IMR-90 (cell line): ENCODE data around the gene AZI2. TPM values are rescaled to one million over a fixed set of nuclear protein-coding genes. Genes with fewer than 3 reads are reported as not detected.

Experiments
- ATAC-seq: fragments of 200-7000 bp; cut with Tn5 transposase; 2 replicates; pipeline ENCODE4 v1.9.1; 2020; ENCODE audit warnings: low read depth, mild to moderate bottlenecking, moderate library complexity
- BruUV-seq: library from RNA; stranded (reverse); fragments of 400-500 nt; replicated peaks from 2 replicates; lab custom pipeline; 2021; lab: Mats Ljungman, UMichigan
- CTCF ChIA-PET: fragments of 300-600 bp; formaldehyde crosslinking; extraction: SDS; loops from one replicate; lab custom pipeline; 2021; ENCODE audit warnings: antibody characterized with exemption; lab: Yijun Ruan, JAX
- POLR2A ChIA-PET: fragments of 300-600 bp; sonication (Branson Sonifier 250); formaldehyde crosslinking; loops from one replicate; lab custom pipeline; 2022; ENCODE audit warnings: antibody characterized with exemption; ENCODE audit not compliant: unreplicated experiment; lab: Charles Lee
- DNase-seq: peaks from one replicate; pipeline ENCODE4 v3.0.0; 2013
- H2AFZ ChIP-seq: replicated peaks from 2 replicates; pipeline ENCODE3; 2013; ENCODE audit warnings: low read length, mild to moderate bottlenecking; ENCODE audit not compliant: poor library complexity
- H2AK5ac ChIP-seq: 2 replicates; pipeline ENCODE4 v1.6.1; 2013; ENCODE audit warnings: low read depth, low read length, inconsistent platforms
- H2AK9ac ChIP-seq: replicated peaks from 2 replicates; pipeline ENCODE3; 2013; ENCODE audit warnings: mild to moderate bottlenecking, low read depth, low read length, moderate library complexity; ENCODE audit not compliant: poor library complexity
- H2BK120ac ChIP-seq: 2 replicates; pipeline ENCODE4 v1.6.1; 2013; ENCODE audit warnings: low read depth, low read length, inconsistent platforms
- H2BK15ac ChIP-seq: 3 replicates; pipeline ENCODE4 v1.6.1; 2013; ENCODE audit warnings: low read depth, low read length, inconsistent platforms
- H2BK20ac ChIP-seq: 2 replicates; pipeline ENCODE4 v1.6.1; 2013; ENCODE audit warnings: low read depth, mild to moderate bottlenecking, inconsistent platforms, low read length, moderate library complexity
- H2BK5ac ChIP-seq: 2 replicates; pipeline ENCODE4 v1.6.1; 2013; ENCODE audit warnings: mild to moderate bottlenecking, low read depth, low read length, inconsistent platforms; ENCODE audit not compliant: poor library complexity, severe bottlenecking
- H3K14ac ChIP-seq: replicated peaks from 2 replicates; pipeline ENCODE4 v1.6.1; 2013; ENCODE audit warnings: low read depth, low read length, inconsistent platforms
- H3K18ac ChIP-seq: 2 replicates; pipeline ENCODE4 v1.6.1; 2013; ENCODE audit warnings: low read depth, low read length, control low read depth
- H3K23ac ChIP-seq: 2 replicates; pipeline ENCODE4 v1.6.1; 2013; ENCODE audit warnings: low read depth, low read length, inconsistent platforms
- H3K27ac ChIP-seq: 2 replicates; pipeline ENCODE4 v1.5.1; 2013; ENCODE audit warnings: mild to moderate bottlenecking, control low read depth, low read length; ENCODE audit not compliant: insufficient read depth
- H3K27me3 ChIP-seq: 2 replicates; pipeline ENCODE4 v1.6.1; 2013; ENCODE audit warnings: low read length; ENCODE audit not compliant: control insufficient read depth, insufficient read depth
- H3K36me3 ChIP-seq: 2 replicates; pipeline ENCODE4 v1.6.1; 2013; ENCODE audit warnings: low read length, mixed read lengths; ENCODE audit not compliant: control insufficient read depth, insufficient read depth
- H3K4ac ChIP-seq: 2 replicates; pipeline ENCODE4 v1.6.1; 2013; ENCODE audit warnings: low read depth, low read length, inconsistent platforms
- H3K4me1 ChIP-seq: 2 replicates; pipeline ENCODE4 v1.6.1; 2013; ENCODE audit warnings: low read length, mixed read lengths; ENCODE audit not compliant: control insufficient read depth, insufficient read depth
- H3K4me2 ChIP-seq: 2 replicates; pipeline ENCODE4 v1.6.1; 2013; ENCODE audit warnings: low read depth, mild to moderate bottlenecking, control low read depth, low read length, moderate library complexity
- H3K4me3 ChIP-seq: 2 replicates; pipeline ENCODE4 v1.5.1; 2013; ENCODE audit warnings: low read depth, mild to moderate bottlenecking, control low read depth, low read length, moderate library complexity; ENCODE audit not compliant: insufficient read depth
- H3K56ac ChIP-seq: 2 replicates; pipeline ENCODE4 v1.6.1; 2013; ENCODE audit warnings: low read length, inconsistent platforms; ENCODE audit not compliant: insufficient read depth; ENCODE audit errors: extremely low read depth
- H3K79me1 ChIP-seq, 2 experiments: 2 replicates each; pipeline ENCODE4 v1.6.1; 2013; ENCODE audit warnings: low read length in 2 of 2, inconsistent platforms in 1 of 2, low read depth in 1 of 2
- H3K9ac ChIP-seq: 2 replicates; pipeline ENCODE4 v1.6.1; 2013; ENCODE audit warnings: low read depth, low read length, control low read depth
- H3K9me1 ChIP-seq: 2 replicates; pipeline ENCODE4 v1.6.1; 2013; ENCODE audit warnings: low read length, inconsistent platforms; ENCODE audit not compliant: insufficient read depth
- H3K9me3 ChIP-seq: 2 replicates; pipeline ENCODE4 v1.6.1; 2013; ENCODE audit warnings: low read length; ENCODE audit not compliant: control insufficient read depth, insufficient read depth
- H4K20me1 ChIP-seq: 2 replicates; pipeline ENCODE4 v1.6.1; 2013; ENCODE audit warnings: low read length, inconsistent platforms; ENCODE audit not compliant: insufficient read depth
- H4K5ac ChIP-seq: 2 replicates; pipeline ENCODE4 v1.6.1; 2013; ENCODE audit warnings: mild to moderate bottlenecking, low read depth, low read length, control low read depth
- H4K8ac ChIP-seq, 2 experiments: 2 replicates each; pipeline ENCODE4 v1.6.1; 2013; ENCODE audit warnings: low read depth in 2 of 2, low read length in 2 of 2, control low read depth in 1 of 2, inconsistent platforms in 1 of 2
- H4K91ac ChIP-seq: 2 replicates; pipeline ENCODE4 v1.6.1; 2013; ENCODE audit warnings: low read depth, low read length, inconsistent platforms; ENCODE audit not compliant: insufficient read depth
- CEBPB ChIP-seq: IDR thresholded peaks from 2 replicates; pipeline ENCODE4 v1.6.1; 2012; ENCODE audit warnings: low read depth, low read length, improper control_type of control experiment
- CHD1 ChIP-seq: IDR thresholded peaks from 2 replicates; pipeline ENCODE4 v1.6.1; 2012; ENCODE audit warnings: low read depth, low read length, improper control_type of control experiment
- MAFK ChIP-seq: IDR thresholded peaks from 2 replicates; pipeline ENCODE4 v1.6.1; 2012; ENCODE audit warnings: low read depth, low read length, improper control_type of control experiment
- MAZ ChIP-seq: IDR thresholded peaks from 2 replicates; pipeline ENCODE4 v1.6.1; 2012; ENCODE audit warnings: low read depth, mild to moderate bottlenecking, low read length, improper control_type of control experiment, moderate library complexity, borderline replicate concordance
- NFE2L2 ChIP-seq: fragments of 150-350 bp; IDR thresholded peaks from 2 replicates; pipeline ENCODE4 v1.6.1; 2016; ENCODE audit warnings: low read depth, mild to moderate bottlenecking, low read length
- RAD21 ChIP-seq: IDR thresholded peaks from 2 replicates; pipeline ENCODE4 v1.6.1; 2012; ENCODE audit warnings: low read length, improper control_type of control experiment
- RCOR1 ChIP-seq: IDR thresholded peaks from 2 replicates; pipeline ENCODE4 v1.6.1; 2012; ENCODE audit warnings: mild to moderate bottlenecking, low read length, improper control_type of control experiment; ENCODE audit not compliant: insufficient replicate concordance
- RFX5 ChIP-seq: IDR thresholded peaks from 2 replicates; pipeline ENCODE4 v1.8.0; 2012; ENCODE audit warnings: low read depth, mild to moderate bottlenecking, low read length, moderate library complexity
- SMC3 ChIP-seq: fragments of 150-350 bp; IDR thresholded peaks from 2 replicates; pipeline ENCODE4 v1.6.1; 2016; ENCODE audit warnings: low read depth, mild to moderate bottlenecking, antibody characterized with exemption, low read length, moderate library complexity
- dilution Hi-C: fragments of 300-500 bp; cut with HindIII; formaldehyde crosslinking; loops from one replicate; pipeline ENCODE4 v1.14.3; 2018; ENCODE audit warnings: low sequenced_read_pairs; ENCODE audit not compliant: unreplicated experiment
- in situ Hi-C: fragments of 300-500 bp; cut with MboI; formaldehyde crosslinking; loops from 3 replicates; pipeline ENCODE4 v1.14.3; 2019; ENCODE audit warnings: low sequenced_read_pairs, inconsistent platforms, mixed read lengths
- intact Hi-C: fragments of 100-400 bp; cut with micrococcal nuclease; formaldehyde crosslinking; loops from 2 replicates; pipeline ENCODE4 v1.10.0; 2022
- polyA plus RNA-seq, 3 experiments: library from polyadenylated mRNA; depleted of rRNA; stranded (reverse); fragments of >200 nt; gene quantifications; 2 replicates each; pipeline ENCODE4 v1.2.3, GENCODE V29; 2012; ENCODE audit warnings: low replicate concordance in 1 of 3
- total RNA-seq: library from RNA; depleted of rRNA; stranded (reverse); fragments of >200 nt; gene quantifications from 2 replicates; pipeline ENCODE4 v1.2.3, GENCODE V29; 2012
- TF ChIP-seq, protein P1 (sequence below): fragments of 150-350 bp; IDR thresholded peaks from 2 replicates; pipeline ENCODE4 v1.6.1; 2016; ENCODE audit warnings: low read depth, mild to moderate bottlenecking, low read length, moderate library complexity, borderline replicate concordance
- TF ChIP-seq, protein P2 (sequence below): fragments of 150-350 bp; IDR thresholded peaks from 2 replicates; pipeline ENCODE4 v1.6.1; 2017; ENCODE audit warnings: mild to moderate bottlenecking, antibody characterized with exemption, low read length, low read depth

AZI2 gene
- total and polyA plus RNA-seq, 2 of the 4 experiments (the other 2 are of a cell fraction): 30.1 to 52.5 TPM

- Histone ChIP-seq H3K56ac (no peak overlapping the region), H2BK15ac (no peak overlapping the region), H3K14ac (no peak overlapping the region), H3K18ac (no peak overlapping the region), H3K4me1 (no peaks in the 10 kb centered on the region), H2BK5ac (no peak overlapping the region), H3K9me1 (no peaks in the 10 kb centered on the region), H3K23ac (no peak overlapping the region), H3K79me1 (0 out of 4 replicates have a peak, but pooled peaks cover 3 to 5% of the 10 kb centered on the region in 2 experiments), H3K9me3 (peaks cover 2% of the 10 kb centered on the region), H3K4me3 (no peak overlapping the region), H4K20me1 (no peaks in the 10 kb centered on the region), H2BK120ac (no peak overlapping the region), H4K5ac (no peak overlapping the region), H3K36me3 (peaks cover 2% of the 10 kb centered on the region), H2AK9ac (no peak overlapping the region), H2AFZ (no peak overlapping the region), H4K91ac (no peak overlapping the region), H3K9ac (no peak overlapping the region), H3K4me2 (no peak overlapping the region), H3K27ac (no peak overlapping the region), H2AK5ac (no peak overlapping the region), H2BK20ac (no peak overlapping the region), H3K4ac (no peak overlapping the region), H4K8ac (no peak overlapping the region), H3K27me3 (no peaks in the 10 kb centered on the region)
- ChIA-PET CTCF (no interaction called here), POLR2A (no interaction called here)
- intact Hi-C loops (no loop called here), in situ Hi-C loops (no loop called here), dilution Hi-C loops (no loop called here)
- BruUV-seq: no TSS peak
- TF ChIP-seq MAZ (no peak), CHD1 (no peak), SMC3 (no peak), RFX5 (no peak), MAFK (no peak), RCOR1 (no peak), NFE2L2 (no peak), CEBPB (no peak), RAD21 (no peak)
- TF ChIP-seq, protein P1, sequence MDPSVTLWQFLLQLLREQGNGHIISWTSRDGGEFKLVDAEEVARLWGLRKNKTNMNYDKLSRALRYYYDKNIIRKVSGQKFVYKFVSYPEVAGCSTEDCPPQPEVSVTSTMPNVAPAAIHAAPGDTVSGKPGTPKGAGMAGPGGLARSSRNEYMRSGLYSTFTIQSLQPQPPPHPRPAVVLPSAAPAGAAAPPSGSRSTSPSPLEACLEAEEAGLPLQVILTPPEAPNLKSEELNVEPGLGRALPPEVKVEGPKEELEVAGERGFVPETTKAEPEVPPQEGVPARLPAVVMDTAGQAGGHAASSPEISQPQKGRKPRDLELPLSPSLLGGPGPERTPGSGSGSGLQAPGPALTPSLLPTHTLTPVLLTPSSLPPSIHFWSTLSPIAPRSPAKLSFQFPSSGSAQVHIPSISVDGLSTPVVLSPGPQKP: no peak
- TF ChIP-seq, protein P2, sequence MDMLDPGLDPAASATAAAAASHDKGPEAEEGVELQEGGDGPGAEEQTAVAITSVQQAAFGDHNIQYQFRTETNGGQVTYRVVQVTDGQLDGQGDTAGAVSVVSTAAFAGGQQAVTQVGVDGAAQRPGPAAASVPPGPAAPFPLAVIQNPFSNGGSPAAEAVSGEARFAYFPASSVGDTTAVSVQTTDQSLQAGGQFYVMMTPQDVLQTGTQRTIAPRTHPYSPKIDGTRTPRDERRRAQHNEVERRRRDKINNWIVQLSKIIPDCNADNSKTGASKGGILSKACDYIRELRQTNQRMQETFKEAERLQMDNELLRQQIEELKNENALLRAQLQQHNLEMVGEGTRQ: no peak
- DNase-seq: no peak
- ATAC-seq: no peak
Measured at GRCh38 chr3:28291577-28291976, 57.0 kb downstream of the AZI2 start.
